ENCODE results near the gene KCTD5.

Gene KCTD5

GRCh38 chr16:2740476-2740875, 58.2 kb downstream of the KCTD5 start:
- no peak for TF ChIP-seq CTCF (conservative IDR thresholded peaks at IDR 0.05; ENCODE audit: control insufficient read depth, insufficient read depth, low read depth, low read length)
- H3K4me3 ChIP-seq (ENCODE audit: control insufficient read depth, low read depth, low read length) = no peak overlapping the region
- DNase-seq (ENCODE audit: low read depth) = no peak

GRCh38 chr16:2741168-2741567, 58.8 kb downstream of the KCTD5 start:
- H3K4me3 ChIP-seq (ENCODE audit: control insufficient read depth, low read depth, low read length) = no peak overlapping the region
- TF ChIP-seq CTCF (conservative IDR thresholded peaks at IDR 0.05; ENCODE audit: control insufficient read depth, insufficient read depth, low read depth, low read length) = no peak
- DNase-seq (ENCODE audit: low read depth) = no peak

- H3K4me3 ChIP-seq (ENCODE audit: control insufficient read depth, low read depth, low read length) = no peak overlapping the region
- TF ChIP-seq CTCF (conservative IDR thresholded peaks at IDR 0.05; ENCODE audit: control insufficient read depth, insufficient read depth, low read depth, low read length) = no peak
- DNase-seq (ENCODE audit: low read depth) = no peak
These were observed 60.1 kb downstream of the KCTD5 start for GRCh38 chr16:2742323-2743006.

- no peak for TF ChIP-seq CTCF (conservative IDR thresholded peaks at IDR 0.05; ENCODE audit: control insufficient read depth, insufficient read depth, low read depth, low read length)
- no peak overlapping the region for H3K4me3 ChIP-seq (ENCODE audit: control insufficient read depth, low read depth, low read length)
- DNase-seq (ENCODE audit: low read depth) = no peak
These were observed 60.9 kb downstream of the KCTD5 start for GRCh38 chr16:2743007-2743810.

- TF ChIP-seq CTCF (conservative IDR thresholded peaks at IDR 0.05; ENCODE audit: control insufficient read depth, insufficient read depth, low read depth, low read length) = no peak
- H3K4me3 ChIP-seq (ENCODE audit: control insufficient read depth, low read depth, low read length) = no peak overlapping the region
- DNase-seq (ENCODE audit: low read depth) = no peak
These were observed 62.4 kb downstream of the KCTD5 start for GRCh38 chr16:2744711-2745110.

GRCh38 chr16:2745116-2745890, 63.0 kb downstream of the KCTD5 start:
- H3K4me3 ChIP-seq (ENCODE audit: control insufficient read depth, low read depth, low read length) = no peak overlapping the region
- DNase-seq (ENCODE audit: low read depth) = no peak
- TF ChIP-seq CTCF (conservative IDR thresholded peaks at IDR 0.05; ENCODE audit: control insufficient read depth, insufficient read depth, low read depth, low read length) = no peak

All from fibroblast of mammary gland (primary cell).